Lung (tissue), 12 donors: ENCODE results near the gene ADGRL4. TPM values are rescaled to one million over a fixed set of nuclear protein-coding genes. Genes with fewer than 3 reads are reported as not detected.

Experiments used
- ATAC-seq: fragments of 200-7000 bp; cut with Tn5 transposase; one replicate; pipeline ENCODE4 v1.9.1; 2020; ENCODE audit warnings: moderate number of reproducible peaks; ENCODE audit not compliant: insufficient read depth, low FRiP score
- DNase-seq, 3 donors: peaks; one replicate each; pipeline ENCODE4 v3.0.0-alpha.2; 2013 to 2017
- H3K27ac ChIP-seq, 2 donors: one replicate each; pipeline ENCODE4 v1.5.1; 2013; ENCODE audit warnings: mild to moderate bottlenecking in 2 of 2, moderate library complexity in 2 of 2, control low read depth in 1 of 2, inconsistent platforms in 1 of 2, low read depth in 1 of 2, low read length in 1 of 2
- H3K27me3 ChIP-seq, 3 donors: one replicate each; pipeline ENCODE4 v1.5.1; 2013; ENCODE audit warnings: low read length in 2 of 3; ENCODE audit not compliant: control insufficient read depth in 3 of 3, insufficient read depth in 3 of 3
- H3K36me3 ChIP-seq, 4 donors: one replicate each; pipeline ENCODE4 v1.5.1; 2013; ENCODE audit warnings: low read length in 4 of 4, mild to moderate bottlenecking in 1 of 4, moderate library complexity in 1 of 4; ENCODE audit not compliant: control insufficient read depth in 4 of 4, insufficient read depth in 4 of 4
- H3K4me1 ChIP-seq, 5 donors: one replicate each; pipeline ENCODE4 v1.5.1; 2013; ENCODE audit warnings: low read length in 5 of 5, mild to moderate bottlenecking in 2 of 5, moderate library complexity in 1 of 5; ENCODE audit not compliant: control insufficient read depth in 5 of 5, insufficient read depth in 5 of 5
- H3K4me3 ChIP-seq: one replicate; pipeline ENCODE4 v1.5.1; 2013; ENCODE audit warnings: mild to moderate bottlenecking, control low read depth, moderate library complexity
- H3K9ac ChIP-seq, 2 donors: one replicate each; pipeline ENCODE4 v1.5.1; 2013; ENCODE audit warnings: low read length in 2 of 2, control low read depth in 1 of 2; ENCODE audit not compliant: insufficient read depth in 1 of 2
- H3K9me3 ChIP-seq, 4 donors: one replicate each; pipeline ENCODE4 v1.5.1; 2013; ENCODE audit warnings: low read length in 3 of 4, mild to moderate bottlenecking in 1 of 4, moderate library complexity in 1 of 4; ENCODE audit not compliant: control insufficient read depth in 4 of 4, insufficient read depth in 3 of 4
- CTCF ChIP-seq: IDR thresholded peaks from 2 replicates; pipeline ENCODE4 v1.5.1; 2012; ENCODE audit warnings: mild to moderate bottlenecking; ENCODE audit errors: control extremely low read depth, extremely low read depth
- WGBS, 2 donors: extraction: QIAGEN DNeasy Blood & Tissue Kit; methylation state at CpG; one replicate each; pipeline ENCODE4 v1.1.7; 2013; 5-methylcytosine and 5-hydroxymethylcytosine counted together
- polyA plus RNA-seq, 2 donors: library from polyadenylated mRNA; stranded (reverse); fragments of 200-250 nt; gene quantifications; one replicate each; pipeline ENCODE4 v1.2.1, GENCODE V29; 2013
- total RNA-seq, 2 donors: library from RNA; depleted of rRNA in 1 of 2; stranded (reverse); fragments of >200 nt in 1 of 2; gene quantifications; one replicate each; pipeline ENCODE4 v1.2.1, GENCODE V29; 2014 to 2021
- donor health status: control.
- donor health status: control.
- donor health status: Bipolar disorder and iron deficiency.
- donor health status: healthy.
- donor health status: DM: yes; HTN: yes; CAD: no.

ADGRL4 gene
- total and polyA plus RNA-seq, 4 donors, result 7.3 to 19.3 (median 12.8) TPM

DNA sequence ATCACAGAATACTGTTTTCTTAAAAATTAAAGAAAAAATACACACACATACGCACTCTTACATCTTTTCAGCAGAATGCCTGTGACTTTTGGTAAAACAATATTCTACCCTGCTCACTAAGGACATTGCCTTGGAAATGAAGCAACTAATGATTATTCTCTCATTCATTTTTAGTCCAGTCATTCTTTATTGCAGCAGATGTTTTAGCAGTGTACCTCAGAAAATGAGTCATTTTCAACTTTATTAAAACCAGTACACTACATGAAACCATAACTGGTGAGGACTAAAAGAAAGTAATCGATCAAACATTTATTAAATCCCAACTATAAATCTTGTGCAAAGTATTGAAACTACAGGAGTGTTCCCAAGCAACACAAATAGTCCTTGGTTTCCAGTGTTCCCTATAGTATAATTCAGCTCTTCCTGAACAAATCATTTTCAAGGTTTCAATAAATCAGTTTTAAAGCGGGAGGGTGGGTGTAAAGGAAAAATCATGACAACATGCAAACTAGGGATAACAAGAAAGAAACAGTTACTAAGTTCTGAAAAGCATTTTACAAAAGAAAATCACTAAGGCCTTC lies 114.2 kb downstream of the ADGRL4 start:
- no peaks in the 10 kb centered on the region for H3K36me3 ChIP-seq
- no peak for ATAC-seq
- no peaks in the 10 kb centered on the region for H3K27me3 ChIP-seq
- no peaks in the 10 kb centered on the region for H3K4me1 ChIP-seq
- H3K27ac ChIP-seq, result no peak overlapping the region
- no peak overlapping the region for H3K9ac ChIP-seq
- no peak overlapping the region for H3K4me3 ChIP-seq
- H3K9me3 ChIP-seq, result no peaks in the 10 kb centered on the region
- no peak for DNase-seq
- WGBS, 2 donors, result 92 to 94% methylated on average over 3 of the region's 3 CpGs
- TF ChIP-seq CTCF, result no peak

DNA sequence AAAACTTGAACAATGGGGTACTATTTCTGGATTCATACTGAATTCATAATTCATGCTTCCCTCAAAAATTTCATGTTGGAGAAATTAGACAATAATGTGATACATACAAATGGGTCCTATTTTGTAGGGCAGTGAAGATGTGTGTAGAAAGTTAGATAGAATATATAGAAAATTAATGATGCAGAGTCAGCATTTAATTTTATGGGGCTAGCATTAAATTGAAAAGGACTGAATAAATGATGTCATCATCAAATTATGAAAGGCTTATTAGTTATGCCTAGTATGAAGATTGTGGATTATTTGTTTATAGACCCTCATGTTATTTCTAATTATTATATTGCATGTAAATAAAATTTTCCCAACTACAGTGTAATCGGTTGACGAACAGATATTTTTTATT lies 119.1 kb downstream of the ADGRL4 start:
- H3K4me3 ChIP-seq, result no peak overlapping the region
- no peaks in the 10 kb centered on the region for H3K9me3 ChIP-seq
- H3K36me3 ChIP-seq, result no peaks in the 10 kb centered on the region
- DNase-seq (no peak), ATAC-seq (no peak)
- no peak overlapping the region for H3K9ac ChIP-seq
- WGBS, 2 donors, result 99 to 100% methylated on average over 2 of the region's 2 CpGs
- H3K4me1 ChIP-seq, result peaks cover 0 to 7% (median 2%) of the 10 kb centered on the region in 5 donors
- TF ChIP-seq CTCF, result no peak
- no peak overlapping the region for H3K27ac ChIP-seq
- H3K27me3 ChIP-seq, result no peaks in the 10 kb centered on the region

DNA sequence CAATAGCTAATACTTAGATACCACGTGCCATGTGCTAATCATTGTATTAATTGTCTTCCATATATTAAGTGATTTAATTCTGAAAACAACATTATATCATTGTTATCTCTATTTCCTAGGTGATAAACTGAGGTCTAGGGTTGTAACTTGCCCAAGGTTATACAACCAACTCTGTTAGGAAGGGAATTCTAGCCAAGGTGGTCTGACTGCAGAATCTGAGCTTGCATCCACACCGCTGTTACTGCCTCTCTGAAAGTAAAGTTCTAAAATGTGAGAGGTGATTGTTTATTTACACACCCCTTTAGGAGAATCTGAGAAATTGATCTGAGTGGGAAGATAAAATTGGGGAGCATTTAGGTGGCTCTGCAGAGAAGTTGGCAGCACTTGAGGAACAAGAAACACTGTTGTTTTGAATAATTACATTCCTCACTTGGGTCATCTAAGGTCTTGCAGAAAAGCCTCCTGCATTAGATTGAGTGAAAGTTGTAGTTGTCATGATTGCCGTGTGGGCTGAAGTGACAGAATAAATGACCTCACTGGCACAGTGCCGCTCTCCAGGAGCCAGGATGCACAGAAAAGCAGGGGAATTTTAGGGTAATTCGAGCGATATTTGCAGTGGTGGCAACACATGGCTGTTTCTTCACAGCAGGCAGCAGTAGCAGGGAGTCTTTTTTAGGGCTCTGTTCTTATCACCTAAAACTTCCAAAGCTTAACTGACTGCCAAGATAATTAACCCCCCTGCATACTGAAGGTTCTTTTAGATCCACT lies 121.7 kb downstream of the ADGRL4 start:
- no peak for ATAC-seq
- no peaks in the 10 kb centered on the region for H3K36me3 ChIP-seq
- no peak overlapping the region for H3K4me3 ChIP-seq
- no peaks in the 10 kb centered on the region for H3K27me3 ChIP-seq
- peaks cover 0 to 7% (median 2%) of the 10 kb centered on the region in 5 donors for H3K4me1 ChIP-seq
- H3K9ac ChIP-seq, result no peak overlapping the region
- peak in 1 of 3 donors; percentile 9 for DNase-seq
- WGBS, 2 donors, result 42 to 51% methylated on average over 6 of the region's 6 CpGs
- TF ChIP-seq CTCF, result no peak
- H3K27ac ChIP-seq, result no peak overlapping the region
- H3K9me3 ChIP-seq, result no peaks in the 10 kb centered on the region
